Naive B cell (primary cell): Measurements from ENCODE around the gene TBKBP1. TPM values are rescaled to one million over a fixed set of nuclear protein-coding genes. Genes with fewer than 3 reads are reported as not detected.

Experiments
- ATAC-seq, 2 donors: fragments of 150-1000 bp; cut with Tn5 transposase; 2 replicates each; pipeline ENCODE4 v1.10.0; 2021; ENCODE audit warnings: low read depth in 2 of 2, mild to moderate bottlenecking in 2 of 2, moderate library complexity in 2 of 2
- DNase-seq: peaks from one replicate; pipeline ENCODE4 v3.0.0; 2022
- H3K27ac Mint-ChIP-seq, 6 donors: one replicate each; pipeline ENCODE4 v1.8.0; 2020 to 2022; ENCODE audit warnings: mild to moderate bottlenecking in 6 of 6, mixed read lengths in 6 of 6, moderate library complexity in 5 of 6, inconsistent platforms in 2 of 6
- H3K27me3 Mint-ChIP-seq, 3 donors: one replicate each; pipeline ENCODE4 v1.8.0; 2021 to 2022; ENCODE audit warnings: mixed read lengths in 3 of 3, mild to moderate bottlenecking in 1 of 3
- H3K36me3 Mint-ChIP-seq, 2 donors: one replicate each; pipeline ENCODE4 v1.8.0; 2020 to 2022; ENCODE audit warnings: mixed read lengths in 2 of 2, inconsistent platforms in 1 of 2, mild to moderate bottlenecking in 1 of 2
- H3K4me1 Mint-ChIP-seq, 3 donors: one replicate each; pipeline ENCODE4 v1.8.0; 2020 to 2022; ENCODE audit warnings: mixed read lengths in 3 of 3, inconsistent platforms in 1 of 3, mild to moderate bottlenecking in 1 of 3, moderate library complexity in 1 of 3
- H3K4me3 Mint-ChIP-seq, 8 donors: one replicate each; pipeline ENCODE4 v1.8.0; 2020 to 2022; ENCODE audit warnings: mild to moderate bottlenecking in 8 of 8, mixed read lengths in 8 of 8, moderate library complexity in 8 of 8, inconsistent platforms in 2 of 8
- H3K9me3 Mint-ChIP-seq, 7 donors: one replicate each; pipeline ENCODE4 v1.8.0; 2020 to 2022; ENCODE audit warnings: mixed read lengths in 7 of 7, mild to moderate bottlenecking in 5 of 7, inconsistent platforms in 2 of 7, moderate library complexity in 1 of 7
- polyA plus RNA-seq, 6 donors: library from polyadenylated mRNA; unstranded; fragments of 300-500 nt; fragmentation: Illumina TruSeq; gene quantifications; one replicate each; pipeline ENCODE4 v1.2.3, GENCODE V29; 2021; ENCODE audit warnings: low read depth in 6 of 6

TBKBP1 gene
- polyA plus RNA-seq, 6 donors from 2014 or later: 0.09 to 0.97 (median 0.24) TPM; not detected in 2

DNA sequence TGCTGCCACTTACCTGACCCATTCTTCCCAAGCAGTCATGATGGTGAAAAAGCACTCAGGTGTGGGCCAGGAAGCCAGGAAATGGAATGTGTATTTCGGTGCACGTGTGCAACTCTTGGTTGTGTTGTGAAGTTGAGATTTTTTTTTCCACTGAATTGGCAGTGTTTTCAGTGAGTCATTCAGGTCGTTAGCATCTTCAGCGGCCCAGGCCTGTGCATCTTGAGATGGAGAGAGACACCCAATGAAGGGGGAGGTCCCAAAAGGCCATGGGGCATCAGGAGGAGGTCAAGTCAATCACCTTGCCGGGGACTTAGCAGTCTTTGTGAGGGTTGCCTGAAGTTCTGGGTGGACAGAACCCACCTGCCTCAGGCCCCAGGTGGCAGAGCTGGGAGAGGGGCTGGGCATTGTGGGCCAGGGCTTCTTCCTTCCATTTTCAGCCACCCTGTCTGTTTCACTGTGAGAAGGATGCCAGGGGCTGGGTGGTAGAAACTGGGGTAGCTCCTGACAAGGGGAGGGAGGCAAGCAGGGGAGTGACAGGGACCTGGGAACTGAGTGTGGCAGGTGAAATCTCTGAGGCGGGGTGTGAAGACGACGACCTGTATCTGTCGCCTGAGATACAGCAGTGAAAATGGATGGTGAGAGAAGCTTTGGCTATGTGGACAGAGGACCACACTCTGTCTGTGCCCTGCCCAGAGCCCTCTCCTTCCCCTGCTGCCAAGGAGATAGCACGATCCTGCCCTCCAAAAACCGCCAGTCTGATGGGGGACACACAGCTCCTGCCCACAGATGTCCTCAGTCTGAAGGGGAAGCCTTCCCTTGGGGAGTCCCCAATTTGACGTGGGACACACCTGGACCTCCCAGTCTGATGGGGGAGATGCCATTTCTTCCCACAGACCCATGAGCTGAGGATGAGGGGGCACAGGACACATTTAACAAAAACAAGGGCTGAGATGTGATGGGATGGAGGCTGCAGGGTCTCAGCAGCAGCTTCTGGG, 11.9 kb downstream of the TBKBP1 start:
- no peak for DNase-seq
- H3K27me3 Mint-ChIP-seq: no peaks in the 10 kb centered on the region
- ATAC-seq: peak; percentile 3 to 13

DNA sequence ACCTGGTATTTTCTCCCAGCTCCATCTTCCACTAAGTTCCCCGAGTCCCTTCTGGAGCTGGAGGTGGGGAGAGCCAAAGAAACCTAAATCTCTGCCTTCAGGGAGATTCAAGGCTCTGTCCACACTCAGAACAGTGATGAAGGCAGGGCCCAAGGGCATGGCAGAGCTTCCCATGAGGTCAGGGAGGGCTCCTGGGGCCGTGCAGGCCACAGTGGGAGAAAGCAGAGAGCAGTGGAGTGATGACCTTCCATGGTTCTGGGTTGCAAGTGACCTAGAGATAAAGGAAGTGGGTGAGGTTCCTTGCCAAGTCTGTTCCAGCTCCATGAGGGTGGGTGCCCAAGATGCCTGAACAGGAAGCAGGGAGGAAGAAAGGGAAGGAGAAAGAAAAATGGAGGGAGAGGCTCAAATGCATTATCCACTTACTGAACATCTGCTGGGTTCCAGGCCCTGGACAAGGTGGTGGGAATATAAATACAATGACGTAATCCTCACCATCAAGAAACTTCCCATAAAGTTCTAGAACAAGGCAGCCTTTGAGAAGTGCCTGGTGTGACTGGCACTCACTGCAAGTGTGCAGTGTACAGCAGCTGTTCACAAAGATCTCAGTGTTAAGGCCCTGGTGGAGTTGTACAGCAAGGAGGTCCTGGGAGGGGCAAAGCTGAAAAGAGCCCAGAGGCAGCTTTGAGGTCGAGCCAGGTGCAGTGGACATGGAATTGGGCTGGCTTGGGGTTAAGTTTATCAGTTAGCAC, 13.3 kb downstream of the TBKBP1 start:
- Mint-ChIP-seq H3K9me3 (no peaks in the 10 kb centered on the region), H3K27ac (peak overlapping the region in 2 of 6 donors; percentile 25 to 64), H3K36me3 (peaks cover 0 to 7% of the 10 kb centered on the region in 2 donors), H3K27me3 (no peaks in the 10 kb centered on the region), H3K4me3 (peak overlapping the region in 2 of 8 donors; percentile 65 to 68), H3K4me1 (peaks cover 55 to 59% (median 57%) of the 10 kb centered on the region in 3 donors)
- ATAC-seq (no peak), DNase-seq (no peak)

More for the DNA sequence above, 11.9 kb downstream of the TBKBP1 start:
- Mint-ChIP-seq H3K27ac (peak overlapping the region in 5 of 6 donors; percentile 8 to 90 (median 58)), H3K36me3 (peaks cover 0 to 7% of the 10 kb centered on the region in 2 donors), H3K4me1 (peaks cover 59 to 65% (median 64%) of the 10 kb centered on the region in 3 donors), H3K4me3 (peak overlapping the region in 6 of 8 donors; percentile 43 to 89 (median 70)), H3K9me3 (no peaks in the 10 kb centered on the region)

DNA sequence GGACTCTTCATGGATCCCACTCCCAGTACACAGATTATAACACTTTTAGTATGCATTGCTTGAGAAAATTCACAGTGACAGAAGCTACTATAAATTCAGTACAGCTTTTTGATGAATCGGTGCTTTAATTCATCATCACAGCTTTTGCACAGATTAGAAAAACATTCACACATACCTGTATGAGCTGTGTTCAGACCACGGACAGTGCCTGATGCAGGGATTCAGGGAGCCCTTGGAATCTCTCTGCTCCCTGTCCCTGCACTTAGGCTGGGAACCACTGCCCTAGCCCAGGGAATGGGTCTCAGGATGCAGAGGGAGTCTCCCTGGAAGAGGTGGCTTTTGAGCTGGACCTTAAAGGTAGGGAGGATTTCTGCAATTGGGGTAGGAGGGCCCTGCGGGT, 13.9 kb downstream of the TBKBP1 start:
- DNase-seq (no peak), ATAC-seq (no peak)
- H3K27ac Mint-ChIP-seq: no peak overlapping the region
- H3K9me3 Mint-ChIP-seq: no peaks in the 10 kb centered on the region
- peaks cover 55 to 61% (median 57%) of the 10 kb centered on the region in 3 donors for H3K4me1 Mint-ChIP-seq
- H3K4me3 Mint-ChIP-seq: no peak overlapping the region
- peaks cover 0 to 7% of the 10 kb centered on the region in 2 donors for H3K36me3 Mint-ChIP-seq
- H3K27me3 Mint-ChIP-seq: no peaks in the 10 kb centered on the region

DNA sequence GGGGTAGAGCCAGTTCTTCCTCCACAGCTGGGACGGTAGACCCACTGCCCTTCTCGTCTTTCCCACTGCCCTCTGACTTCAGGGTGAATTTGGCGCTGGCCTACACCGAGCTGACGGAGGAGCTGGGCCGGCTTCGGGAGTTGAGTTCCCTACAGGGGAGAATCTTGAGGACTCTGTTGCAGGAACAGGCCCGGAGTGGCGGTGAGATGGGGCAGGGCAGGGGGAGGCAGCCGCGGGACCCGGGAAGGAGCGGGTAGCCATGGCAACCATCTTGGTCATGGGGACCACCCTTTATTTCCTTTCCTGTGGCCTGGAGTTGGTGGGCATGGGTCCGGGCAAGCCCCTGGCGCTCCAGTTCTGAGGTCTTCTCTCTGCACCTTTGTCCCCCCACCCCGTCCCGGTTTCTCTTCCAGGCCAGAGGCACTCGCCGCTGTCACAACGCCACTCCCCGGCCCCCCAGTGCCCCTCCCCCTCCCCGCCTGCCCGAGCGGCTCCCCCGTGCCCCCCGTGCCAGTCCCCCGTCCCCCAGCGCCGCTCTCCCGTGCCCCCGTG, 14.4 kb downstream of the TBKBP1 start:
- H3K36me3 Mint-ChIP-seq: peaks cover 0 to 7% of the 10 kb centered on the region in 2 donors
- peaks cover 56 to 61% (median 58%) of the 10 kb centered on the region in 3 donors for H3K4me1 Mint-ChIP-seq
- ATAC-seq (no peak), DNase-seq (no peak)
- no peaks in the 10 kb centered on the region for H3K9me3 Mint-ChIP-seq
- H3K27ac Mint-ChIP-seq: no peak overlapping the region
- H3K4me3 Mint-ChIP-seq: no peak overlapping the region
- H3K27me3 Mint-ChIP-seq: no peaks in the 10 kb centered on the region

DNA sequence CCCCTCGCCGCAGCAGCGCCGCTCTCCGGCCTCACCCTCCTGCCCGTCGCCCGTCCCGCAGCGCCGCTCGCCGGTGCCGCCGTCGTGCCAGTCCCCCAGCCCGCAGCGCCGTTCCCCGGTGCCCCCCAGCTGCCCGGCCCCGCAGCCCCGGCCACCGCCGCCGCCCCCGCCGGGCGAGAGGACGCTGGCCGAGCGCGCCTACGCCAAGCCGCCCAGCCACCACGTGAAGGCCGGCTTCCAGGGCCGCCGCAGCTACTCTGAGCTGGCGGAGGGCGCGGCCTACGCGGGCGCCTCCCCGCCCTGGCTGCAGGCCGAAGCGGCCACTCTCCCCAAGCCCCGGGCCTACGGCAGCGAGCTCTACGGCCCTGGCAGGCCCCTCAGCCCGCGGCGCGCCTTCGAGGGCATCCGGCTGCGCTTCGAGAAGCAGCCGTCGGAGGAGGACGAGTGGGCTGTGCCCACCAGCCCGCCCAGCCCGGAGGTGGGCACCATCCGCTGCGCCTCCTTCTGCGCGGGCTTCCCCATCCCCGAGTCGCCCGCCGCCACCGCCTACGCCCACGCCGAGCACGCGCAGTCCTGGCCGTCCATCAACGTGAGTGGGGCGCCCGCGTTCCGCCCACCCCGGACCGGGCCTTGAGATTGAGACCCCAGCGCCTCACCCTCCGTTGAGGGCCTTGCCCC, 15.0 kb downstream of the TBKBP1 start:
- no peak for ATAC-seq
- DNase-seq: no peak
- Mint-ChIP-seq H3K27me3 (no peaks in the 10 kb centered on the region), H3K9me3 (no peaks in the 10 kb centered on the region), H3K4me1 (peaks cover 57 to 61% (median 58%) of the 10 kb centered on the region in 3 donors), H3K36me3 (peaks cover 0 to 7% of the 10 kb centered on the region in 2 donors), H3K27ac (no peak overlapping the region), H3K4me3 (no peak overlapping the region)

DNA sequence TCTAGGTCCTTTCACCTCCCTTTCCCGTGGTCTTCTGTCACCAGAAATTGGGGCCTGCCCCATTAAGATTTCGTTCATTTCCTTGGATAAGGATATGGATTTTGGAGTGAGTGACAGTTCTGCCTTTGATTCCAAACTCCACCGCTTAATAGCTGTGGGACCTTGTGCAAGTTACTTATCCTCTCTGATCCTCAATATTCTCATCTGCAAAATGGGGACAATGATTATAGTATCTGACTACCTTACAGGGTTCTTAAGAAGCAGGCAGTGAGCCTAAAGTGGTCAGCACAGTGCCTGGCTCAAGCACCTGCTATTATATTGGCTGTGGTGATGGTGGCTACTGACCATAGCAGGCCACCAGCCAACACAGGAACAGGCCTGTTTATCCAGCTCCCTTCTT, 15.6 kb downstream of the TBKBP1 start:
- H3K4me3 Mint-ChIP-seq: no peak overlapping the region
- peaks cover 58 to 61% (median 58%) of the 10 kb centered on the region in 3 donors for H3K4me1 Mint-ChIP-seq
- no peak overlapping the region for H3K27ac Mint-ChIP-seq
- H3K9me3 Mint-ChIP-seq: no peaks in the 10 kb centered on the region
- no peak for DNase-seq
- no peak for ATAC-seq
- peaks cover 0 to 7% of the 10 kb centered on the region in 2 donors for H3K36me3 Mint-ChIP-seq
- H3K27me3 Mint-ChIP-seq: no peaks in the 10 kb centered on the region

DNA sequence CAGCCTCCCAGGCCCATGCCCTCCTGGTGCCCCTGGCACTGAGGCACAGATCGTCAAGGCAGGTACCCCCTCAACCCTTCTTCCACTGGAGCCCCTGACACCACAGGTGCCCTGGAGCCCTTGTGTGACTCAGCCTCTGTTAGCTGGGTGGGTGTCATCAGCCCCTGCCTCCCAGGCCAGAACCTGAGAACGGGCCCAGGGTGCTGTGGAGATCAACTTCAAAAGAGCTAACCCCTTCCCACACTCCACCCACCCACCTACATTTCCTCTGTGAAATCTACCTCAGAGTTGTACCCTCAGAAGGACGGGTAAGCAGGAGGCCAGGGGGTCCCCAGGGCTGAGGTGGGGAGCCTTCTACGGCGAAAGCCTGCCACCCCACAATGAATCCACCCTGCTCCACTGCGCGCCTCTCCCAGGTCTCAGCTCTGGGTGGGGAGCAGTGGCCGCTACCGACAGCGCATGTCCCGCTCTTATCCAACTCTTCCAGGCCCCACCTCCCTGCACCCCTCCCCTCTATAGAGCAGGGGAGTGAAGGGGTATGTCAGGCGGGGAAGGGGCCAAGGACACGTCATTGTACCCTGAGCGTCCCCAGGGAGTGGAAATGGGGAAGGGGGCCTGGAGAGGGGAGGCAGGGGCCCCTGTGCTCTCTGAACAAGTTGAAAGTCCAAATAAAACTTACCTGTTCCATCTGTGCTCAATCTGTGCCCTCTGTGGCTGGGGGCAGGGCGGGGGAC, 17.6 kb downstream of the TBKBP1 start:
- ATAC-seq (no peak), DNase-seq (no peak)
- Mint-ChIP-seq H3K36me3 (peaks cover 0 to 7% of the 10 kb centered on the region in 2 donors), H3K27me3 (no peaks in the 10 kb centered on the region), H3K4me1 (peaks cover 55 to 60% (median 57%) of the 10 kb centered on the region in 3 donors), H3K4me3 (no peak overlapping the region), H3K9me3 (no peaks in the 10 kb centered on the region), H3K27ac (peak overlapping the region in 2 of 6 donors; percentile 7 to 31)

DNA sequence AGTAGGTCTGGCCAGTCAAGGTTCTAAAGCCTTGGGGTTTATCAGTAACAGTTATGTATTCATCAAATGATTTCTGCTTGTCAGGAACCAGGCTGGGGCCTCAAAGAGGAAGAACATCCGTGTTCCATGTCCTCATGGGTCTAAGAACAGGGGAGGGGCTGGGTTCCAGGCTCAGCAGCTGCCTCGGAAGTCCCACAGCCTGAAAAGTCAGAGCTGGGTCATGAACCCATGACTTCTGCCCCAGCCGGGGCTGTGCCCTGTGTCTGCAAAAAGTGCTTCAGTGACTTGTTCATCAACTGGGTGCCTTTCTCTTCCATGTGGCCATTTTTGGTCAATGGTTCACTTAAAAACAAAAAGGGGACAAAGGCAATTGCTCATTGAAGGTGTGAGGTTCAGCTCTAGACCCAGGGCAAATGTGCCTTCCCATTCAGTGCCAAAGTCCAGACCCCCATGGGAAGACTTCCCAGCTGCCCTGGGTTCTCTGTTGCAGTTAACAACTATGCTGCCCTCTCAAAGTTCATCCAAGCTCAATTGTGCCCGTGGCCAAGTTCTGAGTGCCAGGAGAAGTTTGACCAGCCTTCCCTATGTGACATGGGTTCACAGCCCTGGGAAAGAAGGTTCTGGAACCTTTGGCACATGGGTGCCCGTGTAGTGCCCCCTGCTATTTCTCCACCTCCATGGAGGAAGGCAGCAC, 18.5 kb downstream of the TBKBP1 start:
- Mint-ChIP-seq H3K4me3 (peak overlapping the region in 4 of 8 donors; percentile 29 to 55 (median 36)), H3K4me1 (peaks cover 55 to 61% (median 58%) of the 10 kb centered on the region in 3 donors), H3K36me3 (peaks cover 0 to 7% of the 10 kb centered on the region in 2 donors), H3K27ac (peak overlapping the region in 3 of 6 donors; percentile 9 to 70 (median 50)), H3K9me3 (no peaks in the 10 kb centered on the region), H3K27me3 (no peaks in the 10 kb centered on the region)
- peak in 1 of 2 donors; percentile 19 for ATAC-seq
- no peak for DNase-seq

DNA sequence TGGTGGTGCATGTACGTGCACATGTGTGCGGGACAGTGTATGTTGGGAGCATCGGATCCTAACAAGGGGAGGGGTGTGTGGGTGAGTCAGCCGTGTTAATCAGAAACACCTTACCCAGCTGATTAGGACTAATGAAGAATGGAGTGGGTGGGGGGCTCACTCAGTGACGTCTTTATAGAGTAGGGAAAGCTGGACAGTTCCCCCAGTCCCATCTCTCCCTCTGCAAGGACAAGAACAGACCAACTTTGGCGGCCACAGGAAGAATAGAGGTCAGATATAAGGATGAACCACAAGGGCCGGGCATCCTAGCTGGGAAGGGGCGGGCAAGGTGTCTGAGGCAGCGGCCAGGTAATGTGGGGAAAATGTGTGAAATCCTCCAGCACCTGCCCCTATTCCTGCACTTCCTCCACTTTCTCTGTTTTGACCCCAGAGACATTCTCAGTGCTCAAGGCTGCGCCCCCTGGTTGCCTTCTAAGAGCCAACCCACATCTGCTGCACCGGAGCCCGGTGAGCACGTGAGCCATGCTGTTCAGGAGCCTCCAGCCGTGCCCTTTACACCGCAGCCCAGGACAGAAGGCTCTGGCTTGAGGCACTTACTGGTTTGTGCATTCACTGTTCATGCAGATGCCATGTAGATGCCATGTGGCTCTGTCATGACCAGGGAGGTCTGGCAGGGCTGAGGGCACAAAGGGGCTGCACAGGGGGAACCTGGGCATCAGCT, 20.2 kb downstream of the TBKBP1 start:
- peaks cover 0 to 7% of the 10 kb centered on the region in 2 donors for H3K36me3 Mint-ChIP-seq
- H3K27ac Mint-ChIP-seq: peak overlapping the region in 3 of 6 donors; percentile 27 to 85 (median 67)
- peak overlapping the region in 6 of 8 donors; percentile 33 to 85 (median 73) for H3K4me3 Mint-ChIP-seq
- DNase-seq (no peak), ATAC-seq (peak; percentile 49 to 62)
- no peaks in the 10 kb centered on the region for H3K9me3 Mint-ChIP-seq
- H3K4me1 Mint-ChIP-seq: peaks cover 68 to 75% (median 73%) of the 10 kb centered on the region in 3 donors
- H3K27me3 Mint-ChIP-seq: peaks cover 0 to 8% (median 0%) of the 10 kb centered on the region in 3 donors

DNA sequence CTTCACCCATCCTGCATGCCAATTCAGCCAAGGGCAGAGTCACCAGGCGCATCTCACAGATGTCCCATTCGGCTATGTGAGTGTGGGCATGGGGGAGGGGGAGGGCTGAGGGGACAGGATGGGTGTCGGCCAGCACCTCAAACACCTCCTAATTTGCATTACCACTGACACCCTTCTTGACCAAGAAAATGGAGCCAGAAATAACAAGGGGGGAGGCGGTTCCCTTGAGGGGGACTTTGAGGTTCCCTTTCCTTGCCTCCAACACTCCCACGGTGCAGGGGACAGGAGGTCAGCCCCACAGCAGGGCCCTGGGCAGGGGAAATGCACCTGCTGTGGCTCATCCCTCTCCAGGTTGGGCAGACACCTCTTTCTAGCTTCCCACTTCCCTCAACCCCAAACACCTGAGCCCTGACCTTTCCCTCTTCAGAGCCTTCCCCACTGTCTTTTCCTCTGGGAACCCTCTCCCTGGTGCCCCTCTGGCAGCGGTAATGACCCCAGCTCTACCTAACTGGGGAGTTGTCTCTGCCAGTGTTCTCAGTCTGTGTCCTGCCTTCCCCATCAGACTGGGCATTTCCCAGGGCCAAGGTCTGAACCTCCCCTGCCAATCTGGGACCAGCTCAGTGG, 20.9 kb downstream of the TBKBP1 start:
- Mint-ChIP-seq H3K27me3 (peaks cover 0 to 10% (median 0%) of the 10 kb centered on the region in 3 donors), H3K9me3 (no peaks in the 10 kb centered on the region), H3K4me3 (peak overlapping the region in 7 of 8 donors; percentile 55 to 89 (median 75)), H3K36me3 (peaks cover 0 to 7% of the 10 kb centered on the region in 2 donors), H3K4me1 (peaks cover 73 to 82% (median 80%) of the 10 kb centered on the region in 3 donors), H3K27ac (peak overlapping the region in 4 of 6 donors; percentile 38 to 81 (median 58))
- ATAC-seq: peak; percentile 40 to 54
- peak; percentile 37 for DNase-seq
